NCI-H2196 (cell line): ENCODE measurements around the gene SFTA2.

Experiments
- DNase-seq: peaks from one replicate; lab custom pipeline; 2025; ENCODE audit not compliant: unreplicated experiment; lab: John Stamatoyannopoulos, UW

Gene SFTA2

DNA sequence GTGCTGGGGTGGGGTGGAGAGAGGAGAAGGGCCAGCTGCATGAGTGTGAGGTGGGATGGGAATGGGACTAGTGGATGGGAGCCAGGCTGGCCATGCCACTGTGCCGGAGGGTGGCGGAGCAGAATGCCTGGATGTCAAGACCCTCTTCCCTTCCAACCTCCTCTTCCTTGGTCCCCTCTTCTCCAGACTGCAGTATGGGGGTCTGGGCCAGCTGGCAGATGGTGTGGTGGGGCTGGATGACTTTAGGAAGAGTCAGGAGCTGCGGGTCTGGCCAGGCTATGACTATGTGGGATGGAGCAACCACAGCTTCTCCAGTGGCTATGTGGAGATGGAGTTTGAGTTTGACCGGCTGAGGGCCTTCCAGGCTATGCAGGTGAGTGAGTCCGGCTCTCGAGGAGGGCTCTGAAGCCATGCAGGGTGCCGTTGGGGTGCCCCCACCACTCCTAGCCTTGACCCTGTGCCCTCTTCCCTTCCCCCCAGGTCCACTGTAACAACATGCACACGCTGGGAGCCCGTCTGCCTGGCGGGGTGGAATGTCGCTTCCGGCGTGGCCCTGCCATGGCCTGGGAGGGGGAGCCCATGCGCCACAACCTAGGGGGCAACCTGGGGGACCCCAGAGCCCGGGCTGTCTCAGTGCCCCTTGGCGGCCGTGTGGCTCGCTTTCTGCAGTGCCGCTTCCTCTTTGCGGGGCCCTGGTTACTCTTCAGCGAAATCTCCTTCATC lies 40.0 kb downstream of the SFTA2 start:
- DNase-seq = no peak

DNA sequence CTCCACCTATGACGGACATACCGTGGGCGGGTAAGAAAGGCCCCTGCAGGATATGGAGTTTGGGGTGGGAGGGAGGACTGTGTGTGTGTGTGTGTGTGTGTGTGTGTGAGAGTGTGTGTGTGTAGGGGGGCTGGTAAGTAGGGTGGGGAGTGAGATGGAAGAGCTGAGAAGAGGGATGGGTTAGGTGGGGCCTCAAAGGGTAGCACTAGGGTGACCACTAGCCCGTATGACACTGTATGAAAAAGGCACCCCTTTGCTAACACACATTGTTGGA lies 40.6 kb downstream of the SFTA2 start:
- DNase-seq = no peak

DNA sequence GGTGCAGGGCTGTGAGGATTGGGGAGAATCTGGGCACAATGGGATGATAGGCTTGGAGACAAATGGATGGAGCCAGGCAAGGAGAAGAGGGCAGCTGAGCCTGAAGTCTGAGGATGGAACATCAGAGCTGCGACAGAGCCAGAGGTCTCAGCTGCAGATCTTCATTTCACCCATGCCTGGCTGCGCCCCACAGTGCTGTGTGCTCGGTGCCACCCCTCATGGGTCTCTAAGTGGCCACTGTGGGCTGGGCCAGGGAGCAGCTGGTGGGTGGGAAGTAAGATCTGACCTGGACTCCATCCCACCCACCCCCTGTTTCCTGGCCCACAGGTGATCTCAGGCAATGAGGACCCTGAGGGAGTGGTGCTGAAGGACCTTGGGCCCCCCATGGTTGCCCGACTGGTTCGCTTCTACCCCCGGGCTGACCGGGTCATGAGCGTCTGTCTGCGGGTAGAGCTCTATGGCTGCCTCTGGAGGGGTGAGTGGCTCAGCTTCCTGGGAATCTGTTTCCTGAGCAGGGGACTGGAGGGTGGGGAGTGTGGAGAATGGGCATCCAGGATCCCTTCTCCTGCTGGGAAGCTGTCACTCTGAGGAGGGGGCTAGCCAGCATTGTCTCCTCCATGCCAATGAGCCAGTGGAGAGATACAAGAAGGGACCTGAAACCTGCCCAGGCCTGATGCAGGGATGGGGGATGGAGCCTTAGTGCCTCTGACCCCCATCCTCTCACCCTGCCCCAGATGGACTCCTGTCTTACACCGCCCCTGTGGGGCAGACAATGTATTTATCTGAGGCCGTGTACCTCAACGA lies 41.1 kb downstream of the SFTA2 start:
- no peak for DNase-seq

DNA sequence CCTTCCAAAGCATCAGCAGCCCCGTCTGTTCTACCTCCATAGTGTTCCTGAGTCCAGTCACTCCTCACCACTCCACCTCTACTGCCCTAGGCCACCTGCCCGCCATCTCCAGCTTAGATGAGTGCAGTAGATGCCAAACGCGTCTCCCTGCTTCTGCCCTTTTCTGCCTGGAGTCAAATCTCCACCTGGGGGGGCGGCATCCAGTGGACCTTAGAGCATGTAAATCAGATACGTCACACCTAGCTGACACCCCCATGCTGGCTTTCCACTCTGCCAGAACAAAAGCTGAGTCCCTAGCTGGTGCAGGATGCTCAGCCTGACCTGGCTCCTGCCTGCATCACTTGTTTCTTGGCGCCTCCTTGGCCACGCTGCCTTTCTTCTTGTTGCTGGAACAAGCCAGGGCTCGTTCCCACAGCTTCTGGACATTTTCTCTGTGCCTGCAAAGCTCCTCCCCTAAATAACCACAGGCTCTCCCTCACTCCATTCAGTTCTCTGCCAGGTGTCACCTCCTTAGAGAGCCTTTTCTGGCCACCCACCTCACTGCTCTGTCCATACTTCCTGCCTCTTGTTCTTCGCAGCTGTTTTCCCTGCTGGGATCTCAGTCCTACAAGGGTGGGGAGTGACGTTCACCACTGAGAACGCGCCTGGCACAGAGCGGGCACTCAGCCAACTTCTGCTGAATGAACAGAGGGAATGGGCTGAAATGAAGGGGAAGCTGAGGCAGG lies 41.9 kb downstream of the SFTA2 start:
- peak; percentile 83 for DNase-seq

DNA sequence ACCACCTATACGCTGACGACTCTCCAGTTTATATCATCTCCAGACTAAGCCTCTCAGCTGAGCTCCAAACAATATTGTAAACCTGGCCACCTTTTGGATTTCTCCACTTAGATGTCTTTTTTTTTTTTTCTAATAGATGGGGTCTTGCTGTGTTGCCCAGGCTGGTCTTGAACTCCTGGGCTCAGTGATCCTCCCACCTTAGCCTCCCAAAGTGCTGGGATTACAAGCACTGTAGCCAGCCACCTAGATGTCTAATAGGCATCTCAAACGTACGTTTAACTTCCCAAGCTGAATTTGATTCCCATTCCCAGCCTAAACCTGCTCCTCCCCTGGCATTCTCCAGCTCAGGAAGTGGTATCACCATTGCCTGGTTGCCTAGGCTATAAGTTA lies 42.5 kb downstream of the SFTA2 start:
- no peak for DNase-seq

DNA sequence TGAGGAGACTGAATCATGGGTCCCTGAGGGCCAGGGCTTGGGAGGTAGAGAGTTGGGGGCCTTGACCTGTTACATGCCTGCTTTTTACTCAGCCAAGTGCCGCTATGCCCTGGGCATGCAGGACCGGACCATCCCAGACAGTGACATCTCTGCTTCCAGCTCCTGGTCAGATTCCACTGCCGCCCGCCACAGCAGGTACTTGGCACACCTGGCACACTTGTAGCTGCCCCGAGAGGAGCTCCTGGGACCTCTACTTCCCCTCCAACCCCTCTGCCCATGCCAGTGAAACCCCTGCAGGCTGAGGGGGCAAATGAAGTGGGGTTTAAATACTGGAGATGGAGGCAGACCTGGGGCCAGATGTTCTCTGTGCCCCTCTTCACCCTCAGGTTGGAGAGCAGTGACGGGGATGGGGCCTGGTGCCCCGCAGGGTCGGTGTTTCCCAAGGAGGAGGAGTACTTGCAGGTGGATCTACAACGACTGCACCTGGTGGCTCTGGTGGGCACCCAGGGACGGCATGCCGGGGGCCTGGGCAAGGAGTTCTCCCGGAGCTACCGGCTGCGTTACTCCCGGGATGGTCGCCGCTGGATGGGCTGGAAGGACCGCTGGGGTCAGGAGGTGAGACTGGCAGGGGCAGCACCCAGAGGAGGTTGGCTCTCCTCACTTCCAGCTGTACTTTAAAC lies 43.0 kb downstream of the SFTA2 start:
- no peak for DNase-seq

DNA sequence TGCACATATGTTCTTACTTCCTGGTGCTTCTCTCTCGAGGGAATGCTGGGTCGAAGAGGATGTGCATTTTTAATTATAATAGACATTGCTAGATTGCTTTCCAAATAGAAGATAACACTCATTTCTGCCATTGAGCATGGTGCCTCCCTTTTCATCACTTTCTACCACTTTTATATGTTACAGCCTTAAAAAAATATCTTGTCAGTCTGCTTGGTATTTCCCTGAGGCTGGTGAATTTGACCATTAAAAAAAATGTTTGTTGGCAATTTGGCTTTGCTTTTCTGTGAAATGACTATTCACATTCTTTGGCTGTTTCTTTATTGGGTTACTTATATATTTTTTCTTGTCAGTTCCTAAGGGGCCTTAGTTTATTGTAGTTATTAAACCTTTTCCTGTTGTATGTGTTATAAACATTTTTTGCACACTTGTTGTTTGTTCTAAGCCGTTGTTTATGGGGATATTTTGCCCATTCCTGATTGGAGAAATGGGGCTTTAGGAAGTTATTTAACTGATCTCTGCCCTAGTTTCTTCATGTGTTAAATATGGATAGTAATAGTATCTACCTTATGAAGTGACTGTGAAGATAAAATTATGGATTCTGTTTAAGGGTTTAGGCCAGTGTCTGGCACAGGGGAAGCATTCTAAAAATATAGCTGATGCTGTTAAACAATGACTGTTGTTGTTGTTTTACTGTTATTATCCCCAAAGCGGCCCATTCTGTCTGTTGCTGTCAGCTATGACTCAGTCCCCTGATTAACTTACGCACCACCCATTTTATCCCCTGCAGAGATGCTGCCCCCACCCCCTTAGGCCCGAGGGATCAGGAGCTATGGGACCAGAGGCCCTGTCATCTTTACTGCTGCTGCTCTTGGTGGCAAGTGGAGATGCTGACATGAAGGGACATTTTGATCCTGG lies 43.8 kb downstream of the SFTA2 start:
- DNase-seq = no peak

DNA sequence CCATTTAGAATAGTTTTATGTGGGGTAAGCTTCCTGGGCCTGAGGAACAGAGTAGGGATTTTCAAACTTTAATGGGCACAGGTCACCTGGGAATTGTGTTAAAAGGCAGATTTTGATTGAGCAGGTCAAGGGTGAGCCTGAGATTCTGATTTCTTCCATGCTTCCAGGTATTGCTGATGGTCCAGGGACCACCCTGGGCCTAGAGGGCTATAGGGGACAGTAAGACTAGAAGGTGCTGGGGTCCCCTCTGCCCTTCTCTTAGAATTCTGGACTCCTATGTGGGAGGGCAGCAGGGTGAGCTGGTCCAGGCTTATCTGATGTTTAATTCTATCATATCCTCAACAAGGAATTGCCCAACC lies 45.1 kb downstream of the SFTA2 start:
- no peak for DNase-seq

DNA sequence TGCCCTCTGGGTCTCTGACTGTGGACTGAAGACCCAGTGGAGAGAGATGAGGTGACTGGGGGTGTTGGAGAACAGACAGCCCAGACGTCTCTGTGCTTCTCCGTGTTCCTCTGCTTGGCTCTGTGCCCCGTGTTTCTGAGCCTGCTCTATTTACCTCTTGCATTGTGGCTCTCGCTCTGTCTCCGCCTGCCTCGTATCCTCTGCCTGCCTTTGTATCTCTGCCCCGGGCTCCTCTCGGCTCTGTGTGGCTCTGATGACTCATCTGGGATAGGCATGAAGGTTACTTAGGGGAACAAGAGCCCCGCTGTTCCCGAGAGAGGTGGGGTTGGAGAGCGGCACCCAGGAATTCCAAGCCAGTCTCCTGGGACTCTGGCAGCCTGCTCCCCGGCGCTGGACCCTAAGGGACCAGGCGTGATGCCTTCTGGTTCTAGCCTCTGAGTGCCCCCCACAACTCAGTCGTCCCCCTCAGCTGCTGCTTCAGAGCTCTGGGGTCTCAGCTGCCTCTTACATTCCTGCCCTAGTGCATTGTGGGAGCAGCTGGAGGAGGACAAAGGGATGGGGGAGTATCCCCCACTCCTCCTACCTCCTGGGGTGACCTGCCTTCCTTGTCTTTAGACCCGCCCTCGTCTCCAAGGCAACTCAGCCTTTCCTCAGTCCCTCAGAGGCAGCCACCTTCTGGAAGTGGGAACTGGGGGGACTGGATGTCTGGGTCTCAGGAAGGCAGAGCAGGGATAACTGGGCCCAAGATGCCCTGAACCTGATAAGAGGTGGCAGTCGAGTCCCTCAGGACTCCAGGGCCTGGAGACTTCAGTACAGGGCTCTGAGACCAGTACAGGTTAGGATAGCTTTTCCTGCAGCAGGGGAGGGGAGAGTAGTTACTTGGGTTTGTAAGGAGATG lies 45.7 kb downstream of the SFTA2 start:
- peak; percentile 52 for DNase-seq

DNA sequence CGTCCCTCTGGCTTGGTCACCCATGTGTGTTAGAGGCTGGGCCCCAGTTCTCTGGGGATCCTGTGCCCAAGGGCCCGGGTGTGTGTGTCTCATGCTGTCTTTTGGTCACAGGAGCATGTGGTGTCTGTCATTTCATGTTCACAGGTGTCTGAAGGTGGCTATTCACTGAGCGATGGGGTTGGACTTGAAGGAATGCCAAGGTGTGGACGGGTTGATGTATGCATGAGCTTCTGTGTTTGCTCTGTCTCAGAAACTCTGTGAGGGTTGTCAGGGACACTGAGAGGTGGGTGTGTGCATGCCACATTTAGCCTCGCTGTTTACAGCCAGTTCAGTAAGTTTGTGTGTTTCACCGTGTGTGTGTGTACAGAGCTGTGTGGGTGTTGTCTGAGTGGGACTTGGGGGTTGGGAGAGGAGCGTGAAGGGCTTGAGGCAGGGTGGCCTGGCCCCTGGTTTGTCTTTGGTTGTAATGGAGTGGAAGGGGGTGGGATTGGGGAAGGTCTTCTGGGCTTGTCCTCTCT lies 46.4 kb downstream of the SFTA2 start:
- peak; percentile 32 for DNase-seq

DNA sequence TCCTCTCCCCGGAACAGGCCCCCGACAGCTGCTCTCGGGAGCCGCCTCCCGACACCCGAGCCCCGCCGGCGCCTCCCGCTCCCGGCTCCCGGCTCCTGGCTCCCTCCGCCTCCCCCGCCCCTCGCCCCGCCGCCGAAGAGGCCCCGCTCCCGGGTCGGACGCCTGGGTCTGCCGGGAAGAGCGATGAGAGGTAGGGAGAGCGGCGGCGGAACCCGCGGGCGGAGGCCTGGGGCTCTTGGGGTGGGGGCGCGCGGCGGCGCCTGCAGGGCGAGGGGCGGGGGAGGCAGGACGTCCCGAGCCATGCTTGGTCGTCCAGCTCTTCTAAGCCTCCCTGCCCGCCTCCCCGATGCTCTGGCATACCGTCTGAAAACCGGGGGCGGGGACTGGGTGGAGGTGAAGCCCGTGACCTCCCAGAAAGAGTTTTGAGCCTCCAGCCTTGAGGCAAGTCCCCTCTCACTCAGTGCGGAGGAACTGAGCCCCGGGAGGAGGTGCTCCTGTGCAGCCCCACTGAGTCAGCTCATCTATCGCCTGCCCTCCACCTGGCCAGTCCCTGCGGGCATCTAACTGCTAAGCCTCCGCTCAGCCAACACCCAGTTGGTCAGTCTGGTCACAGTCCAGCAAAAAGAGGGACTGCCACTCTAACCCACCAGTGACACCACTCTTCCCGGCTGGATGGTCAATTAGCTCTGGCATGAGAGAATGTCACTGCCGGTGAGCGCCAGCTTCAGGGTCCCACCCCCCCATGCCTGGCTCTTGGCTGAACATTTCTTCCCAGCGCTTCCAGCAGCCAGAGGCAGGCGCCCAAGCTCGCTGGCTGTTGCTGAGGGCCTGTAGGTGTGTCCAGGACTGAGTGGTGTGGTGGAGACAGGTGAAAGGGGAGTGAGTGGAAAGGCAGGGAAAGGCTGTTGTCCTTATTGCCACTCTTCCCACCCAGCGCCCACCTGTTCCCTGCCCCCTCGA lies 47.2 kb downstream of the SFTA2 start:
- DNase-seq = peak; percentile 19

DNA sequence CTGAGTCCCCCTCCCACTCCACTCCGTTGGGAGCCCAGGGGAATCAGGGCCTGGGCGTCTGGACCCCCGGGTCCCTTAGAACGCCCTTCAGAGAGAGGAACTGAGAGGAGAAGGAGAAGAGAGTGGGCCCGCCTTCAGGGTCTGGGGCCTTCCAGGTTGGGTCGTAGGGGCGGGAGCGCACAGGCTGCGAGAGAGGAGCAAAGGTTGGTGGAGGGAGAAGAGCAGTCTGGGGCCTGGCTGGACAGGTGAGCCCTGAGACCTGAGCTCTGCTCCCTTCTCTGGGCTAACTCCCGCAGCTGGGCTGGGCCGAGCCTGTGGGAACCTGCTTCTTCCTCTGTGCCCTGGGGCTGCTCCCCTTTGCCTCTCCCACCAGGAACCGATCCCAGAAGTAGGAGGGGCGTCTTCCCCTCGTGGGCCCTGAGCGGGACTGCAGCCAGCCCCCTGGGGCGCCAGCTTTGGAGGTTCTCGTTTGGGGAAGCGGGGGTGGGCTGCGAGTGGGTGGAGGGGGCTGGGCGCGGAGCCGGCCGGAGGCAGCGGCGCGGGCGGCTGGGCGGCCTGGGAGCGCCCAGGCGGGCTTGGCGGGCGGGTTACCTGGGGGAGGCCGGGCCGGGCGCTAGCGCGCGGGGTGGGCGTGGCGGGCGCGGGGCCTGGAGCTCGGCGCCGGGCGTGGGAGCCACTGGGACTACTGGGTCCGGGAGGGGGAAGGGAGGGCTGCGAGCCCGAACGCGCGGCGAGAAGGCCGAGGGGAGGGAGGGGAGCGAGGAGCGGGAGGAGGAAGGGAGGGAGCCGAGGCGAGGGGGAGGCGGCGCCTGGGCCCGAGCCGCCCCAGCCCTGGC lies 48.1 kb downstream of the SFTA2 start, which contains the start of gene DDR1:
TSS of gene DDR1 (plus strand) at position 835 of the 836 bp plus-strand sequence. CDS start 4,211 bp downstream, outside the sequence.
- DNase-seq = peak; percentile 73

DNA sequence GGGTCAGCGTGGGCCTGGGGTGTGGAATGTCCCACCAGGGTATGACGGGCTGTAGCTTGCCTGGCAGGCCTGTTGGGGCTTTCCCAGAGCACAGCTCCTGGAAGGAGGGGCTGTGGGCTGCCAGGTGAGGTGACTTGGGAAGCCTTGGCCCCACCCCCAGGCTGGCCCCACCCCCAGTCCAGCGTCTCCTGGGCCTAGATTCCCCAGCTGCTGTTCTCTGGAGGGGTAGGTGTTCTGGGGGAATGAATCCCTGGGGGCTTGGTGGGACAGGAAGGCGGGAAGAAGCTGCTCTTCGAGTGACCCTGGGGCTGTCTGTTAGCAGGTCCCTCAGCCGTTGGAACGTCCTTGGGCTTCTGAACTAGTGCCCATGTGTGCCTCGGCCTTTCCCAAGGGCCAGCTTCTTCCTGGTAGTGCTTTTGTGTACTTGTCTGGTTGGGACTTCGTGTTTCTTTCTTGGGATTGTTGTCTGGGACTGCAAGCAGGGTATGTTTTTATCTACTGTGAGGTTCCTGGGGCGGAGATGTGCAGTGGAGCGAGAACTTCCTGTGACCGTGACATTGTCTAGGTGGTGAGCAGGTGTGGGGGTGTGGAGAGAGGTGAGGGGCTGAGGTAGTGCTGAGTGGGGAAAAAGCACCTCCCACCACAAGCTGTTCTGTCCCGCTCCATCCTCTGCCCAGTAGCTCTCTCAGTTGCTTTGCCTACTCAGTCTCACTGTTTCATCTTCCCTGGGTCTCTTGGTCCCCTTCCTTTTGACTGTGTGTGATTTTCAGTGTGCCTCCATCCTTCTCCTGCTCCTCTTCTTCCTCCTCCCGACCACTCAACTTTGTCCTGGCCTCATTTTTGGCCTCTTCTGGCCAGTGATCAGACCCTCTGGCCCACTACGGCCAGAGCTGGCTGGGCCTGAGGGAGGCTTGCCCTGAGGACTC lies 48.9 kb downstream of the SFTA2 start:
- DNase-seq = peak; percentile 69

DNA sequence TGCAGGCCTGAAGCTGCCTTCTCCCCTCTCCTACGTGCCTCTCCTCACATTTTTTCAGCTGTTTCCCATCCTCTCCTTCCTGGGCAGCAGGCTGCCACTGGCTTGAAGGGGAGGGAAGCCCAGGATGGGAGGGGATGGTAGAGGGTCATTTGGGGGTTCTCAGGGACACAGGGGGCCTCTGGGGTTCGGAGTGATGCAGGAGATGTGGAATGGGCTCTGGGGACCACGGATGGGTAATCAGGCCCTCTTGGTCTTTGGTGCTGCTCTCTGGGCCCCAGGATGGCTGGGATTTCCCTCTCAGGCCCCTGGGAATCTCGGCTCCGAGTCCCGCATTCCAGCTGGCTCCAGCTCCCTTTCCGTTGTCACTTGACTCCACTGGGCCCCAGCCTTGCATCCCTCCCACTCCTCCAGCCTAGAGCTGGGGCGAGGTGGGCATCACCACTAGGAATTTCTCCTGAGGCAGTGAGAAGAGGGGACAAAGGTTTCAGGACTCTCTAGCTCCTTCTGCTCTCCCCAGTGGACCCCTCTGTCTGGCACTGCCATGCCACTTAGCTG lies 49.7 kb downstream of the SFTA2 start:
- DNase-seq = no peak

DNA sequence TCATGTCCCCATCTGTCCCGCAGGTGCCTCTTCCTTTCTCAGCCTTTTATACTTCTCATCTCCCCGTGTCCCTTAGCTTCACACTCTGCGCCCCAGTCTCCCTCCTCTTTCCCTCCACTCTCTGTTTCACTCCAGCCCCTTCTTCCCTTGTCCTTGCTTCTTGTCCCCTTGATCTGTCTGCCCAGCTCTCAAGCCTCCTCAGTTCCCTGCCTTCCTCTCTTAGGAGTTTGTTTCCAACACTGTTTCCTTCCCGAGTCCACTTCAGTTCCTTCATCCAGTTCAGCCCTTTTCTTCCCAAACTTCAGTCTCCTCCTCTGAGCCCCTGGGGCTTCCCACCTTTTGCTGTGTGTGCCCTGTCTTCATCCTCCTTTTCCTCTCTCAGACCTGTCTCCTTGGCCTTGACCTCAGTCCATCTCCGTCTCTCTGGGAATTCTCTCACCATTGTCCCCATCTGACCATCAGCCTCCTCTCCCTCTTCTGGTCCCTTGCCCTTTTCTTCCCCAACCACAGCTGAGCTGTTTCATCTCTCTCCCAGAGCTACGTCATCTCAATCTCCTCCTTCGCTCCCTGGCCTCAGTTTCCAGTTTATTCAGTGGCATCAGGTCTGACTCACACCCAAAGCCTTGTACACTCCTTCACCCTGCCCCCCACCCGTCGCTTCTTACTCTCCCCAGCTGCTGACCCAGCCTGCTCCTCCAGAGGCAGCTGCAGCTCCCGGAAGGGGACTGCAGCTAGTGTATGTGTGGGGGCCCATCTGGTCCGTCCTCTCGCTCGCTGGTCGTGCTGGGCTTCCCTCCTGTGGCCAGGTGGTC lies 50.4 kb downstream of the SFTA2 start:
- no peak for DNase-seq
